ENCODE measurements around the gene SLC25A10. TPM values are rescaled to one million over a fixed set of nuclear protein-coding genes. Genes with fewer than 3 reads are reported as not detected.

SLC25A10 gene
- total and polyA plus RNA-seq, 10 of the 15 experiments (the other 5 are each of a cell fraction or from before 2014, with no cell fraction given) = 0.11 to 72.7 (median 22.3) TPM

DNA sequence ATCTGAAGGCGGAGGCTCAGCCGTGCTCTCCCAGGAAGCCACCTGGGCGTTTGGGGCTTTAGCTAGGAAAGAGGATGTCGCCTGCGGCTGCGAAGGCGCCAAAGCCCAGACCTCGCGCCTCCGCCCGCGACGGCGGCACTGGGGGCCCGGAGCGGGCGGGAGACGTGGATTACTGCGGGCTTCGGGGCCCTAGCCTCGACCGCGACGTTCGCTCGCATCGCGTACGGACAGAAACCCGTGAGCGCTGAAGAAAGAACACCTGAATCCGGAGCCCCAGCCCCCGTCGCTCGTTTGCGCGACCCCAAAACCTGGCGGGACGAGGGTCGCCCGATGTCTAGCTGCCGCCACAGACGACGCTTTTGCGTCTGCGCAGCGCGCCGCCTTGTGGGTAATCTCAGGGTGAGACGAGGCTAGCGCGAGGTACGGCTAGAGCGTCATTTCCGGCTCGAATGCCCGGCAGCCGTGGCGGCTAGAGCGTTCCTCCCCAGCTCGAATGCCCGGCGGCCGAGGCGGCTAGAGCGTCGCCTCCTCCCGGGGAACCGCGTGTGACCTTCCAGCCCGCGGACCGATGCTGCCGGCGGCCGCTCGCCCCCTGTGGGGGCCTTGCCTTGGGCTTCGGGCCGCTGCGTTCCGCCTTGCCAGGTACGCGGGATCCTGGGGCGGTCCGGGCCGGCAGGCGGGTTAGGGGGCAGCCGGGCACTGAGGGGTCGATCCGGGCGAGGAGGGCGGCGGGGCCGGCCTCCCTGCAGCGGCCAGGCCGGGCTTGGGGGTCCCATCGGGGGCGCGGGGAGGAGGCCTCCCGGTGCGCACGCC lies 8.9 kb upstream of the SLC25A10 start, which contains the start of gene MRPL12 (continued):
- TF ChIP-seq, protein P1, sequence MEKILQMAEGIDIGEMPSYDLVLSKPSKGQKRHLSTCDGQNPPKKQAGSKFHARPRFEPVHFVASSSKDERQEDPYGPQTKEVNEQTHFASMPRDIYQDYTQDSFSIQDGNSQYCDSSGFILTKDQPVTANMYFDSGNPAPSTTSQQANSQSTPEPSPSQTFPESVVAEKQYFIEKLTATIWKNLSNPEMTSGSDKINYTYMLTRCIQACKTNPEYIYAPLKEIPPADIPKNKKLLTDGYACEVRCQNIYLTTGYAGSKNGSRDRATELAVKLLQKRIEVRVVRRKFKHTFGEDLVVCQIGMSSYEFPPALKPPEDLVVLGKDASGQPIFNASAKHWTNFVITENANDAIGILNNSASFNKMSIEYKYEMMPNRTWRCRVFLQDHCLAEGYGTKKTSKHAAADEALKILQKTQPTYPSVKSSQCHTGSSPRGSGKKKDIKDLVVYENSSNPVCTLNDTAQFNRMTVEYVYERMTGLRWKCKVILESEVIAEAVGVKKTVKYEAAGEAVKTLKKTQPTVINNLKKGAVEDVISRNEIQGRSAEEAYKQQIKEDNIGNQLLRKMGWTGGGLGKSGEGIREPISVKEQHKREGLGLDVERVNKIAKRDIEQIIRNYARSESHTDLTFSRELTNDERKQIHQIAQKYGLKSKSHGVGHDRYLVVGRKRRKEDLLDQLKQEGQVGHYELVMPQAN (conservative IDR thresholded peaks at IDR 0.05) = peak; percentile 94
- TF ChIP-seq EP300 (IDR thresholded peaks at IDR 0.05; ENCODE audit: borderline replicate concordance in 1 of 2, control insufficient read depth in 1 of 2, low read depth in 2 of 2, low read length in 2 of 2) (no peak), ZBED1 (IDR thresholded peaks at IDR 0.05; ENCODE audit: borderline replicate concordance) (no peak; the same call in 1 of the 2 replicates), NBN (IDR thresholded peaks at IDR 0.05) (peak; percentile 42; the same call in 1 of the 2 replicates), TCF7 (IDR thresholded peaks at IDR 0.05; ENCODE audit: borderline replicate concordance) (no peak), WRNIP1 (IDR thresholded peaks at IDR 0.05; ENCODE audit: borderline replicate concordance, low read depth, low read length) (0 out of 2 replicates have a peak, but pooled peaks have one; percentile 81), TCF3 (IDR thresholded peaks at IDR 0.05; ENCODE audit: borderline replicate concordance, insufficient read depth, low read depth, low read length) (0 out of 2 replicates have a peak, but pooled peaks have one; percentile 21), EED (IDR thresholded peaks at IDR 0.05; ENCODE audit: low read depth) (peak; percentile 38), NFIC (IDR thresholded peaks at IDR 0.05; ENCODE audit: low read depth, low read length) (no peak), DPF2 (IDR thresholded peaks at IDR 0.05) (peak; percentile 77; the same call in 1 of the 2 replicates), ASH2L (IDR thresholded peaks at IDR 0.05; ENCODE audit: borderline replicate concordance, low read depth) (no peak), NR2F1 (conservative IDR thresholded peaks at IDR 0.05) (peak; percentile 95), GABPA (IDR thresholded peaks at IDR 0.05; ENCODE audit: low read depth) (peak; percentile 86)
- TF ChIP-seq, protein P2, sequence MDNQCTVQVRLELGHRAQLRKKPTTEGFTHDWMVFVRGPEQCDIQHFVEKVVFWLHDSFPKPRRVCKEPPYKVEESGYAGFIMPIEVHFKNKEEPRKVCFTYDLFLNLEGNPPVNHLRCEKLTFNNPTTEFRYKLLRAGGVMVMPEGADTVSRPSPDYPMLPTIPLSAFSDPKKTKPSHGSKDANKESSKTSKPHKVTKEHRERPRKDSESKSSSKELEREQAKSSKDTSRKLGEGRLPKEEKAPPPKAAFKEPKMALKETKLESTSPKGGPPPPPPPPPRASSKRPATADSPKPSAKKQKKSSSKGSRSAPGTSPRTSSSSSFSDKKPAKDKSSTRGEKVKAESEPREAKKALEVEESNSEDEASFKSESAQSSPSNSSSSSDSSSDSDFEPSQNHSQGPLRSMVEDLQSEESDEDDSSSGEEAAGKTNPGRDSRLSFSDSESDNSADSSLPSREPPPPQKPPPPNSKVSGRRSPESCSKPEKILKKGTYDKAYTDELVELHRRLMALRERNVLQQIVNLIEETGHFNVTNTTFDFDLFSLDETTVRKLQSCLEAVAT (IDR thresholded peaks at IDR 0.05) = no peak
- TF ChIP-seq, protein P3, sequence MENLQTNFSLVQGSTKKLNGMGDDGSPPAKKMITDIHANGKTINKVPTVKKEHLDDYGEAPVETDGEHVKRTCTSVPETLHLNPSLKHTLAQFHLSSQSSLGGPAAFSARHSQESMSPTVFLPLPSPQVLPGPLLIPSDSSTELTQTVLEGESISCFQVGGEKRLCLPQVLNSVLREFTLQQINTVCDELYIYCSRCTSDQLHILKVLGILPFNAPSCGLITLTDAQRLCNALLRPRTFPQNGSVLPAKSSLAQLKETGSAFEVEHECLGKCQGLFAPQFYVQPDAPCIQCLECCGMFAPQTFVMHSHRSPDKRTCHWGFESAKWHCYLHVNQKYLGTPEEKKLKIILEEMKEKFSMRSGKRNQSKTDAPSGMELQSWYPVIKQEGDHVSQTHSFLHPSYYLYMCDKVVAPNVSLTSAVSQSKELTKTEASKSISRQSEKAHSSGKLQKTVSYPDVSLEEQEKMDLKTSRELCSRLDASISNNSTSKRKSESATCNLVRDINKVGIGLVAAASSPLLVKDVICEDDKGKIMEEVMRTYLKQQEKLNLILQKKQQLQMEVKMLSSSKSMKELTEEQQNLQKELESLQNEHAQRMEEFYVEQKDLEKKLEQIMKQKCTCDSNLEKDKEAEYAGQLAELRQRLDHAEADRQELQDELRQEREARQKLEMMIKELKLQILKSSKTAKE (IDR thresholded peaks at IDR 0.05; ENCODE audit: low read depth, poor library complexity, severe bottlenecking) = no peak
- TF ChIP-seq, protein P4, sequence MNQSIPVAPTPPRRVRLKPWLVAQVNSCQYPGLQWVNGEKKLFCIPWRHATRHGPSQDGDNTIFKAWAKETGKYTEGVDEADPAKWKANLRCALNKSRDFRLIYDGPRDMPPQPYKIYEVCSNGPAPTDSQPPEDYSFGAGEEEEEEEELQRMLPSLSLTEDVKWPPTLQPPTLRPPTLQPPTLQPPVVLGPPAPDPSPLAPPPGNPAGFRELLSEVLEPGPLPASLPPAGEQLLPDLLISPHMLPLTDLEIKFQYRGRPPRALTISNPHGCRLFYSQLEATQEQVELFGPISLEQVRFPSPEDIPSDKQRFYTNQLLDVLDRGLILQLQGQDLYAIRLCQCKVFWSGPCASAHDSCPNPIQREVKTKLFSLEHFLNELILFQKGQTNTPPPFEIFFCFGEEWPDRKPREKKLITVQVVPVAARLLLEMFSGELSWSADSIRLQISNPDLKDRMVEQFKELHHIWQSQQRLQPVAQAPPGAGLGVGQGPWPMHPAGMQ (IDR thresholded peaks at IDR 0.05; ENCODE audit: borderline replicate concordance) = no peak
- TF ChIP-seq, protein P5, sequence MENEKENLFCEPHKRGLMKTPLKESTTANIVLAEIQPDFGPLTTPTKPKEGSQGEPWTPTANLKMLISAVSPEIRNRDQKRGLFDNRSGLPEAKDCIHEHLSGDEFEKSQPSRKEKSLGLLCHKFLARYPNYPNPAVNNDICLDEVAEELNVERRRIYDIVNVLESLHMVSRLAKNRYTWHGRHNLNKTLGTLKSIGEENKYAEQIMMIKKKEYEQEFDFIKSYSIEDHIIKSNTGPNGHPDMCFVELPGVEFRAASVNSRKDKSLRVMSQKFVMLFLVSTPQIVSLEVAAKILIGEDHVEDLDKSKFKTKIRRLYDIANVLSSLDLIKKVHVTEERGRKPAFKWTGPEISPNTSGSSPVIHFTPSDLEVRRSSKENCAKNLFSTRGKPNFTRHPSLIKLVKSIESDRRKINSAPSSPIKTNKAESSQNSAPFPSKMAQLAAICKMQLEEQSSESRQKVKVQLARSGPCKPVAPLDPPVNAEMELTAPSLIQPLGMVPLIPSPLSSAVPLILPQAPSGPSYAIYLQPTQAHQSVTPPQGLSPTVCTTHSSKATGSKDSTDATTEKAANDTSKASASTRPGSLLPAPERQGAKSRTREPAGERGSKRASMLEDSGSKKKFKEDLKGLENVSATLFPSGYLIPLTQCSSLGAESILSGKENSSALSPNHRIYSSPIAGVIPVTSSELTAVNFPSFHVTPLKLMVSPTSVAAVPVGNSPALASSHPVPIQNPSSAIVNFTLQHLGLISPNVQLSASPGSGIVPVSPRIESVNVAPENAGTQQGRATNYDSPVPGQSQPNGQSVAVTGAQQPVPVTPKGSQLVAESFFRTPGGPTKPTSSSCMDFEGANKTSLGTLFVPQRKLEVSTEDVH (IDR thresholded peaks at IDR 0.05; ENCODE audit: low read depth, partially characterized antibody) = no peak

All from GM12878 (cell line).